Kidney epithelial cell (primary cell): Measurements from ENCODE around the gene CRIP1. TPM values are rescaled to one million over a fixed set of nuclear protein-coding genes. Genes with fewer than 3 reads are reported as not detected.

ENCODE experiments used
- DNase-seq: peaks from one replicate; pipeline ENCODE4 v3.0.0-alpha.2; 2010; ENCODE audit warnings: low read depth
- H3K27me3 ChIP-seq: 2 replicates; pipeline ENCODE4 v1.6.0; 2011; ENCODE audit warnings: low read length; ENCODE audit not compliant: control insufficient read depth, insufficient read depth
- H3K36me3 ChIP-seq: 2 replicates; pipeline ENCODE4 v1.5.1; 2011; ENCODE audit warnings: low read length; ENCODE audit not compliant: control insufficient read depth, insufficient read depth
- H3K4me3 ChIP-seq: 2 replicates; pipeline ENCODE4 v1.5.1; 2011; ENCODE audit warnings: low read depth, mild to moderate bottlenecking, control low read depth, low read length
- total RNA-seq: library from RNA; depleted of rRNA; stranded (reverse); fragments of >200 nt; gene quantifications from 2 replicates; pipeline ENCODE4 v1.2.3, GENCODE V29; 2015
- TF ChIP-seq, protein P1 (sequence below): IDR thresholded peaks from 2 replicates; pipeline ENCODE4 v1.5.1; 2011; ENCODE audit warnings: mild to moderate bottlenecking, moderate library complexity, low read length, control low read depth, inconsistent platforms; ENCODE audit not compliant: insufficient read depth, poor library complexity, severe bottlenecking

The CRIP1 gene
- total RNA-seq, 1 donor from 2014 or later: 2.0 TPM

DNA sequence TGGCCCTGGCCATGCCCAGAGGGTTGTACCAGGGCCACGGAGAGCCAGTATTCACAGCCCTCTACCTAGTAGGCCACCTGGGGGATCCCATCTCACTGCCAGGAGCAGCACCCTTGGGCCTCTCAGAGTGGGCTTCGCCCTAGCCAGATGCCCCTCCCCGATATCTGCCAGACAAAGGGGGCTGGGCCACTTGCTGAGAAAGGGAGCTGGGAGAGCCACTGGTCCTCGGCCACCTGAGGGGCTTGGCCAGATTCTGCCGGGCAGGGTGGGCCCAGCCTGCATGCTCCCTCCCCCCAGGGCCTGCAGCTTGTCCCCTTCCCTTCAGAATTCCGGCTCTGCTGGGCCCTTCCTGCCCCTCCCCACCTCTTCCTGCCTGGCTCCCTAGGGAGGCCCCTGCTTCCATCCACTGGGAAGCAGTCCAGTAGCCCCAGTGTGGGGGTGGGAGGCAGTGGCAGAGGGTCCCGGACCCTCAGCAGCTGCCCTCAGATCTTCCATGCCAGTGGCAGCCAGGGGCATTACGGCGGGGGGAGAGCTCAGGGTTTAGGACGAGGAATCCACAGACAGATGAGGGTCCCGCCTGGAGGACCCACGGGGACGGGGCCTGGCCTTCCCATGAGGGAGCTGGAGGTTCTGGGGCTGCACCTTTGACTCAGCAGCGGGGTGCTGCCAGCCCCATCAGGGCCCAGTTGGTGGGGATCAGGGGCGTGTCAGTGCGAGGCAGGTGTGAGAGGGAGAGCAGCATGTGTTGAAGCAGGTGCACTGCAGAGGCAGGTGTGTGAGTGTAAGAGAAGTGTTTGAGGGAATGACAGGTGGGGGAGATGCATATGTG lies 9.6 kb upstream of the CRIP1 start:
- Histone ChIP-seq H3K4me3 (peak overlapping the region; percentile 86), H3K36me3 (no peaks in the 10 kb centered on the region), H3K27me3 (no peaks in the 10 kb centered on the region)
- TF ChIP-seq, protein P1, sequence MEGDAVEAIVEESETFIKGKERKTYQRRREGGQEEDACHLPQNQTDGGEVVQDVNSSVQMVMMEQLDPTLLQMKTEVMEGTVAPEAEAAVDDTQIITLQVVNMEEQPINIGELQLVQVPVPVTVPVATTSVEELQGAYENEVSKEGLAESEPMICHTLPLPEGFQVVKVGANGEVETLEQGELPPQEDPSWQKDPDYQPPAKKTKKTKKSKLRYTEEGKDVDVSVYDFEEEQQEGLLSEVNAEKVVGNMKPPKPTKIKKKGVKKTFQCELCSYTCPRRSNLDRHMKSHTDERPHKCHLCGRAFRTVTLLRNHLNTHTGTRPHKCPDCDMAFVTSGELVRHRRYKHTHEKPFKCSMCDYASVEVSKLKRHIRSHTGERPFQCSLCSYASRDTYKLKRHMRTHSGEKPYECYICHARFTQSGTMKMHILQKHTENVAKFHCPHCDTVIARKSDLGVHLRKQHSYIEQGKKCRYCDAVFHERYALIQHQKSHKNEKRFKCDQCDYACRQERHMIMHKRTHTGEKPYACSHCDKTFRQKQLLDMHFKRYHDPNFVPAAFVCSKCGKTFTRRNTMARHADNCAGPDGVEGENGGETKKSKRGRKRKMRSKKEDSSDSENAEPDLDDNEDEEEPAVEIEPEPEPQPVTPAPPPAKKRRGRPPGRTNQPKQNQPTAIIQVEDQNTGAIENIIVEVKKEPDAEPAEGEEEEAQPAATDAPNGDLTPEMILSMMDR: no peak
- DNase-seq: no peak

- Histone ChIP-seq H3K36me3 (no peaks in the 10 kb centered on the region), H3K4me3 (no peak overlapping the region), H3K27me3 (no peaks in the 10 kb centered on the region)
- no peak for DNase-seq
- TF ChIP-seq, protein P1: no peak
These were observed 8.9 kb upstream of the CRIP1 start for GRCh38 chr14:105477660-105478397.

DNA sequence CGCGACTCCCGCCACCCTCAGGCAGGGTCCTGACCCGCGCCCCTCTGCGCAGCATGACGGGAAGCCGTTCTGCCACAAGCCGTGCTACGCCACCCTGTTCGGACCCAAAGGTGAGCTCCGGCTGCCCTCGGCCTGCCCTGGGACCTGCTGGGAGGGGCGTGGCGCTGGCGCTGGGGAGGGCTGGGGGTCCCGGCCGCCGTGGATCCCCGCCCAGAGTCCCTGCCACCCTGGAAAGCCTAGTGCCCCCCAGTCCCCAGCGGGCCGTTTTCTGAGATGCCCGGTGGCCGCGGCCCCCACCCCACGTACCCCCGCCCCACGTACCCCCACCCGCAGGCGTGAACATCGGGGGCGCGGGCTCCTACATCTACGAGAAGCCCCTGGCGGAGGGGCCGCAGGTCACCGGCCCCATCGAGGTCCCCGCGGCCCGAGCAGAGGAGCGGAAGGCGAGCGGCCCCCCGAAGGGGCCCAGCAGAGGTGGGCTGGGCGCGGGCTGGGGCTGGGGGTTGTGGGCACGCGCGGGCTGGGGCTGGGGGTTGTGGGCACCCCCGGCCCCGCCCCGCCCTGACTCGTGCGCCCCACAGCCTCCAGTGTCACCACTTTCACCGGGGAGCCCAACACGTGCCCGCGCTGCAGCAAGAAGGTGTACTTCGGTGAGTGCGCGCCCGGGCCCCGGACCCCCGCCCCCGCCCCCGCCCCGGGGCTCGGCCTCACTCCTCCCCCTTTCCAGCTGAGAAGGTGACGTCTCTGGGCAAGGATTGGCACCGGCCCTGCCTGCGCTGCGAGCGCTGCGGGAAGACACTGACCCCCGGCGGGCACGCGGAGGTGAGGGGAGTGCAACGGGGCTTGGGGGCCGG lies 8.1 kb upstream of the CRIP1 start:
- no peak for DNase-seq
- Histone ChIP-seq H3K27me3 (no peaks in the 10 kb centered on the region), H3K36me3 (no peaks in the 10 kb centered on the region), H3K4me3 (no peak overlapping the region)
- TF ChIP-seq, protein P1: no peak

GRCh38 chr14:105479431-105480158 lies 7.1 kb upstream of the CRIP1 start:
- Histone ChIP-seq H3K27me3 (no peaks in the 10 kb centered on the region), H3K4me3 (no peak overlapping the region), H3K36me3 (no peaks in the 10 kb centered on the region)
- DNase-seq: no peak
- TF ChIP-seq, protein P1: no peak

DNA sequence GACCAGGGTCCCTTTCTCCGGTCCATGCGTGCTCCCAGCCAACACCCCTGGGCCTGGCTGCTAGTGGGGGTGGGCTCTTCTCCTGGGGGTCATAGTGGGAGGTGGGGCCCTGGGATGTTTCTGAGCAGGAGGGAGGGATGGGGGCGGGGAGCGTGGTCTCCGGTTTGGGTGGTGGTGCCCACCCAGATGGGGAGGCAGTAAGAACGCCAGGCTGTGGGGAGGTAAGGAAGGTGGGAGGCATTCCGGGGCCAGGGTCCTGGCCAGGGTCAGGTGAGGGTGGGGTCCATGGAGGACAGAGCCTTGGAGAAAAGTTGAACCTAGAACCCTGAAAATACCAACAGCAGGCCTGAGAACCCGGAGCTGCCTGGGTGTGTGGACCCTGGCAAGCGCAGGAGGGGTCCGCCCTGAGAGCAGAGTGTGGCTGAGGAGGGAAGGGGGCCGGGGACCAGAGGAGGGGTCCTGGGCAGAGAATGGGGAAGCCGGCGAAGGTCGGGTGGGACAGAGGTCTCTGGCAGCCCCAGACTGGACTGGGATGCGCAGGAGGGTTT lies 6.4 kb upstream of the CRIP1 start:
- no peaks in the 10 kb centered on the region for H3K36me3 ChIP-seq
- no peaks in the 10 kb centered on the region for H3K27me3 ChIP-seq
- no peak for DNase-seq
- TF ChIP-seq, protein P1: no peak
- no peak overlapping the region for H3K4me3 ChIP-seq
